GM10847 (cell line): ENCODE data around the gene CLN6.

ENCODE experiments used
- POLR2A ChIP-seq: IDR thresholded peaks from 2 replicates; pipeline ENCODE4 v1.6.1; 2011; ENCODE audit not compliant: insufficient read length; ENCODE audit errors: extremely low read depth

Gene CLN6

GRCh38 chr15:68261980-68262379 lies 32.5 kb upstream of the CLN6 start:
- TF ChIP-seq POLR2A, result no peak

GRCh38 chr15:68261241-68261640 lies 31.7 kb upstream of the CLN6 start:
- no peak for TF ChIP-seq POLR2A

- TF ChIP-seq POLR2A, result no peak
Observed at GRCh38 chr15:68259883-68260282, 30.4 kb upstream of the CLN6 start.

- TF ChIP-seq POLR2A, result no peak
Observed at GRCh38 chr15:68258692-68259091, 29.2 kb upstream of the CLN6 start.

GRCh38 chr15:68256675-68257450 lies 27.3 kb upstream of the CLN6 start:
- no peak for TF ChIP-seq POLR2A

GRCh38 chr15:68252925-68253534 lies 23.5 kb upstream of the CLN6 start:
- no peak for TF ChIP-seq POLR2A

GRCh38 chr15:68249058-68249713 lies 19.7 kb upstream of the CLN6 start:
- TF ChIP-seq POLR2A, result no peak

GRCh38 chr15:68244235-68244634 lies 14.7 kb upstream of the CLN6 start:
- TF ChIP-seq POLR2A, result no peak

GRCh38 chr15:68241088-68241935 lies 11.8 kb upstream of the CLN6 start:
- TF ChIP-seq POLR2A, result no peak

- TF ChIP-seq POLR2A, result no peak
Observed at GRCh38 chr15:68239025-68239424, 9.5 kb upstream of the CLN6 start.

GRCh38 chr15:68235022-68235421 lies 5.5 kb upstream of the CLN6 start:
- TF ChIP-seq POLR2A, result no peak

GRCh38 chr15:68234060-68234459 lies 4.5 kb upstream of the CLN6 start:
- TF ChIP-seq POLR2A, result no peak

GRCh38 chr15:68232937-68233336 lies 3.4 kb upstream of the CLN6 start:
- TF ChIP-seq POLR2A, result no peak

- no peak for TF ChIP-seq POLR2A
Observed at GRCh38 chr15:68232449-68232848, 2.9 kb upstream of the CLN6 start.

GRCh38 chr15:68231102-68231818 lies 1.7 kb upstream of the CLN6 start:
- TF ChIP-seq POLR2A, result no peak
